GM23338 (cell line): ENCODE measurements around the gene RASIP1. TPM values are rescaled to one million over a fixed set of nuclear protein-coding genes. Genes with fewer than 3 reads are reported as not detected.

Experiments
- ATAC-seq: fragments of 200-7000 bp; cut with Tn5 transposase; 3 replicates; pipeline ENCODE4 v1.9.1; 2020
- DNase-seq: peaks from one replicate; pipeline ENCODE4 v3.0.0-alpha.2; 2015; ENCODE audit warnings: low spot score
- H2AFZ ChIP-seq: fragments of 200-600 bp; sonication (generic); 2 replicates; pipeline ENCODE4 v1.8.0; 2016; ENCODE audit warnings: antibody characterized with exemption, mild to moderate bottlenecking, moderate library complexity
- H3F3A ChIP-seq: fragments of 200-600 bp; sonication (generic); replicated peaks from 2 replicates; pipeline ENCODE4 v1.8.0; 2017; ENCODE audit warnings: antibody characterized with exemption, mixed run types, low read depth
- H3K27ac ChIP-seq: fragments of 200-600 bp; sonication (generic); 2 replicates; pipeline ENCODE4 v1.6.1; 2016; ENCODE audit warnings: low read depth
- H3K27me3 ChIP-seq: fragments of 200-600 bp; sonication (generic); 2 replicates; pipeline ENCODE4 v1.8.0; 2016; ENCODE audit warnings: mild to moderate bottlenecking, mixed run types, moderate library complexity; ENCODE audit not compliant: insufficient read depth
- H3K36me3 ChIP-seq: fragments of 200-600 bp; sonication (generic); 2 replicates; pipeline ENCODE4 v1.8.0; 2016; ENCODE audit warnings: mild to moderate bottlenecking; ENCODE audit not compliant: insufficient read depth
- H3K4me1 ChIP-seq: fragments of 200-600 bp; sonication (generic); 2 replicates; pipeline ENCODE4 v1.8.0; 2016; ENCODE audit warnings: mild to moderate bottlenecking, moderate library complexity; ENCODE audit not compliant: insufficient read depth
- H3K4me2 ChIP-seq: fragments of 200-600 bp; sonication (generic); 2 replicates; pipeline ENCODE4 v1.7.1; 2017; ENCODE audit warnings: mixed run types
- H3K4me3 ChIP-seq: fragments of 200-600 bp; sonication (generic); 2 replicates; pipeline ENCODE4 v1.6.1; 2016; ENCODE audit warnings: mixed run types
- H3K79me2 ChIP-seq: fragments of 200-600 bp; sonication (generic); replicated peaks from 2 replicates; pipeline ENCODE4 v1.8.0; 2017; ENCODE audit warnings: mild to moderate bottlenecking; ENCODE audit not compliant: insufficient read depth
- H3K9me2 ChIP-seq: fragments of 200-600 bp; sonication (generic); 2 replicates; pipeline ENCODE4 v1.8.0; 2017; ENCODE audit not compliant: insufficient read depth
- H4K20me1 ChIP-seq: fragments of 200-600 bp; sonication (generic); replicated peaks from 2 replicates; pipeline ENCODE4 v1.8.0; 2017; ENCODE audit warnings: mild to moderate bottlenecking; ENCODE audit not compliant: insufficient read depth
- H3K27ac Mint-ChIP-seq: 2 replicates; pipeline ENCODE4 v1.8.0; 2020; ENCODE audit warnings: inconsistent platforms, mild to moderate bottlenecking, moderate library complexity, mixed read lengths
- H3K27me3 Mint-ChIP-seq: 3 replicates; pipeline ENCODE4 v1.8.0; 2022; ENCODE audit warnings: low read depth, mild to moderate bottlenecking, moderate library complexity, mixed read lengths, inconsistent platforms; ENCODE audit not compliant: insufficient read depth, poor library complexity
- H3K36me3 Mint-ChIP-seq: 3 replicates; pipeline ENCODE4 v1.8.0; 2021; ENCODE audit warnings: low read depth, mild to moderate bottlenecking, inconsistent platforms, moderate library complexity, mixed read lengths
- H3K4me1 Mint-ChIP-seq: 3 replicates; pipeline ENCODE4 v1.8.0; 2020; ENCODE audit warnings: mild to moderate bottlenecking, inconsistent platforms, mixed read lengths
- H3K4me3 Mint-ChIP-seq: 3 replicates; pipeline ENCODE4 v1.8.0; 2021; ENCODE audit warnings: moderate library complexity, mild to moderate bottlenecking, inconsistent platforms, mixed read lengths
- H3K9me3 Mint-ChIP-seq: 3 replicates; pipeline ENCODE4 v1.8.0; 2020; ENCODE audit warnings: moderate library complexity, mild to moderate bottlenecking, inconsistent platforms, mixed read lengths
- CREB1 ChIP-seq: fragments of 250-450 bp; sonication (Bioruptor Pico); IDR thresholded peaks from 2 replicates; pipeline ENCODE4 v1.5.0; 2020; ENCODE audit warnings: low read depth, mild to moderate bottlenecking, moderate library complexity
- EZH2 ChIP-seq: fragments of 200-600 bp; sonication (generic); IDR thresholded peaks from one replicate; pipeline ENCODE4 v1.8.0; 2017; ENCODE audit warnings: antibody characterized with exemption, mild to moderate bottlenecking, low read depth; ENCODE audit not compliant: unreplicated experiment
- JUNB ChIP-seq: IDR thresholded peaks from one replicate; pipeline ENCODE4 v1.6.1; 2016; ENCODE audit warnings: antibody characterized with exemption; ENCODE audit not compliant: unreplicated experiment
- NANOG ChIP-seq: IDR thresholded peaks from 2 replicates; pipeline ENCODE4 v1.6.1; 2016; ENCODE audit warnings: antibody characterized with exemption, borderline replicate concordance
- POLR2AphosphoS5 ChIP-seq: IDR thresholded peaks from 2 replicates; pipeline ENCODE4 v1.6.1; 2016; ENCODE audit warnings: antibody characterized with exemption, low read depth
- STAT1 ChIP-seq: IDR thresholded peaks from one replicate; pipeline ENCODE4 v1.6.1; 2016; ENCODE audit warnings: antibody characterized with exemption; ENCODE audit not compliant: unreplicated experiment
- ZNF114 ChIP-seq: fragments of 250-450 bp; sonication (Bioruptor Pico); IDR thresholded peaks from 2 replicates; pipeline ENCODE4 v1.5.0; 2020; ENCODE audit warnings: mild to moderate bottlenecking, moderate library complexity
- ZNF331 ChIP-seq: fragments of 250-450 bp; sonication (Bioruptor Pico); IDR thresholded peaks from 2 replicates; pipeline ENCODE4 v1.5.0; 2020; ENCODE audit warnings: low read depth, mild to moderate bottlenecking, moderate library complexity
- polyA plus RNA-seq: library from polyadenylated mRNA; unstranded; fragments of >200 nt; fragmentation: Nextera tagmentation; extraction: Ambion mirVana; gene quantifications from 2 replicates; pipeline ENCODE4 v1.2.1, GENCODE V29; 2016
- total RNA-seq: library from RNA; depleted of rRNA; stranded (reverse); fragments of >200 nt; shearing (Covaris generic); gene quantifications from 2 replicates; pipeline ENCODE4 v1.2.3, GENCODE V29; 2014
- TF ChIP-seq, protein P1 (sequence below): IDR thresholded peaks from one replicate; pipeline ENCODE4 v1.6.1; 2018; ENCODE audit warnings: antibody characterized with exemption; ENCODE audit not compliant: unreplicated experiment
- TF ChIP-seq, protein P2 (sequence below), 2 experiments: fragments of 200-600 bp in 1 of 2; sonication (generic) in 1 of 2; conservative IDR thresholded peaks; 2 replicates each; pipeline versions ENCODE4 v1.5.1 to v1.6.1; 2016 to 2017; ENCODE audit warnings: antibody characterized with exemption in 2 of 2, low read depth in 2 of 2, mild to moderate bottlenecking in 2 of 2, moderate library complexity in 1 of 2

The RASIP1 gene
- total and polyA plus RNA-seq, 2 experiments from 2014 or later = 9.2 to 14.8 TPM

DNA sequence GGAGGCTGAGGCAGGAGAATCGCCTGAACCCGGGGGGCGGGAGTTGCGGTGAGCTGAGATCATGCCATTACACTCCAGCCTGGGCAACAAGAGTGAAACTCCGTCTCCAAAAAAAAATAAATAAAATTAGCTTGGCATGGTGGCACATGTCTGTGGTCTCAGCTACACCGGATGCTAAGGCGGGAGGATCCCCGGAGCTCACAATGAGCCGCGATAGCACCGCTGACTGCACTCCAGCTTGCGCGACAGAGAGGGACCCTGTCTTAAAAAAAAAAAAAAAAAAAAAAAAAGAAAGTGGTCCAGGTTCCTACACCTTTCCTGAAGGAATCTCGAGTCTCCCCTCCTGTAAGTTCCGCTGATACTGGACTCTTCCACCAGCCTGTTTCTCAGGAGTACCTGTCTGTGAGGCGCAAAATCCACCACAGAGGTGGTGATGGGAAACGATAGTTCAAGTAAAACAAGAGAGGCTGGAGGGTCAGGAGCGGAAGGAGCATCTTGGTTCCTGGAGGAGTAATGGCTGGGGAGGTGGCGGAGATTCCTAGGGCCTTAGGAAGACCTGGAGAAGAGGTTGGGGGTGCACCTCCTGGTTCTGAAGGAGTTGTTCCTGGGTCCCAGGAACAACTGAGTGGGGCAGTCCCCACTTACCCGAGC, 11.6 kb upstream of the RASIP1 start:
- Histone ChIP-seq H3K27ac (peak overlapping the region; percentile 92), H3K9me2 (no peaks in the 10 kb centered on the region), H3K4me2 (peak overlapping the region; percentile 100), H3K4me3 (peak overlapping the region; percentile 98), H3K27me3 (no peaks in the 10 kb centered on the region), H4K20me1 (peaks cover 11% of the 10 kb centered on the region; the same call in 1 of the 2 replicates), H3K4me1 (peaks cover 40% of the 10 kb centered on the region), H3K36me3 (0 out of 2 replicates have a peak, but pooled peaks cover 6% of the 10 kb centered on the region), H3F3A (peaks cover 21% of the 10 kb centered on the region; the same call in 1 of the 2 replicates), H2AFZ (peak overlapping the region; percentile 72), H3K79me2 (peaks cover 36% of the 10 kb centered on the region)
- Mint-ChIP-seq H3K27ac (peak overlapping the region; percentile 60; the same call in 1 of the 2 replicates), H3K4me1 (peaks cover 51% of the 10 kb centered on the region), H3K27me3 (peaks cover 42% of the 10 kb centered on the region), H3K4me3 (peak overlapping the region; percentile 93), H3K36me3 (peaks cover 47% of the 10 kb centered on the region), H3K9me3 (no peaks in the 10 kb centered on the region; the same call in none of the 3 replicates)
- no peak for TF ChIP-seq JUNB
- no peak for TF ChIP-seq POLR2AphosphoS5
- TF ChIP-seq, protein P1, sequence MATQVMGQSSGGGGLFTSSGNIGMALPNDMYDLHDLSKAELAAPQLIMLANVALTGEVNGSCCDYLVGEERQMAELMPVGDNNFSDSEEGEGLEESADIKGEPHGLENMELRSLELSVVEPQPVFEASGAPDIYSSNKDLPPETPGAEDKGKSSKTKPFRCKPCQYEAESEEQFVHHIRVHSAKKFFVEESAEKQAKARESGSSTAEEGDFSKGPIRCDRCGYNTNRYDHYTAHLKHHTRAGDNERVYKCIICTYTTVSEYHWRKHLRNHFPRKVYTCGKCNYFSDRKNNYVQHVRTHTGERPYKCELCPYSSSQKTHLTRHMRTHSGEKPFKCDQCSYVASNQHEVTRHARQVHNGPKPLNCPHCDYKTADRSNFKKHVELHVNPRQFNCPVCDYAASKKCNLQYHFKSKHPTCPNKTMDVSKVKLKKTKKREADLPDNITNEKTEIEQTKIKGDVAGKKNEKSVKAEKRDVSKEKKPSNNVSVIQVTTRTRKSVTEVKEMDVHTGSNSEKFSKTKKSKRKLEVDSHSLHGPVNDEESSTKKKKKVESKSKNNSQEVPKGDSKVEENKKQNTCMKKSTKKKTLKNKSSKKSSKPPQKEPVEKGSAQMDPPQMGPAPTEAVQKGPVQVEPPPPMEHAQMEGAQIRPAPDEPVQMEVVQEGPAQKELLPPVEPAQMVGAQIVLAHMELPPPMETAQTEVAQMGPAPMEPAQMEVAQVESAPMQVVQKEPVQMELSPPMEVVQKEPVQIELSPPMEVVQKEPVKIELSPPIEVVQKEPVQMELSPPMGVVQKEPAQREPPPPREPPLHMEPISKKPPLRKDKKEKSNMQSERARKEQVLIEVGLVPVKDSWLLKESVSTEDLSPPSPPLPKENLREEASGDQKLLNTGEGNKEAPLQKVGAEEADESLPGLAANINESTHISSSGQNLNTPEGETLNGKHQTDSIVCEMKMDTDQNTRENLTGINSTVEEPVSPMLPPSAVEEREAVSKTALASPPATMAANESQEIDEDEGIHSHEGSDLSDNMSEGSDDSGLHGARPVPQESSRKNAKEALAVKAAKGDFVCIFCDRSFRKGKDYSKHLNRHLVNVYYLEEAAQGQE = no peak
- TF ChIP-seq NANOG = no peak
- TF ChIP-seq, protein P2, sequence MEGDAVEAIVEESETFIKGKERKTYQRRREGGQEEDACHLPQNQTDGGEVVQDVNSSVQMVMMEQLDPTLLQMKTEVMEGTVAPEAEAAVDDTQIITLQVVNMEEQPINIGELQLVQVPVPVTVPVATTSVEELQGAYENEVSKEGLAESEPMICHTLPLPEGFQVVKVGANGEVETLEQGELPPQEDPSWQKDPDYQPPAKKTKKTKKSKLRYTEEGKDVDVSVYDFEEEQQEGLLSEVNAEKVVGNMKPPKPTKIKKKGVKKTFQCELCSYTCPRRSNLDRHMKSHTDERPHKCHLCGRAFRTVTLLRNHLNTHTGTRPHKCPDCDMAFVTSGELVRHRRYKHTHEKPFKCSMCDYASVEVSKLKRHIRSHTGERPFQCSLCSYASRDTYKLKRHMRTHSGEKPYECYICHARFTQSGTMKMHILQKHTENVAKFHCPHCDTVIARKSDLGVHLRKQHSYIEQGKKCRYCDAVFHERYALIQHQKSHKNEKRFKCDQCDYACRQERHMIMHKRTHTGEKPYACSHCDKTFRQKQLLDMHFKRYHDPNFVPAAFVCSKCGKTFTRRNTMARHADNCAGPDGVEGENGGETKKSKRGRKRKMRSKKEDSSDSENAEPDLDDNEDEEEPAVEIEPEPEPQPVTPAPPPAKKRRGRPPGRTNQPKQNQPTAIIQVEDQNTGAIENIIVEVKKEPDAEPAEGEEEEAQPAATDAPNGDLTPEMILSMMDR (conservative IDR thresholded peaks at IDR 0.05; ENCODE audit: low read depth in 2 of 2) = no peak
- no peak for TF ChIP-seq ZNF114
- no peak for TF ChIP-seq STAT1
- ATAC-seq = peak; percentile 10
- DNase-seq = peak; percentile 60

DNA sequence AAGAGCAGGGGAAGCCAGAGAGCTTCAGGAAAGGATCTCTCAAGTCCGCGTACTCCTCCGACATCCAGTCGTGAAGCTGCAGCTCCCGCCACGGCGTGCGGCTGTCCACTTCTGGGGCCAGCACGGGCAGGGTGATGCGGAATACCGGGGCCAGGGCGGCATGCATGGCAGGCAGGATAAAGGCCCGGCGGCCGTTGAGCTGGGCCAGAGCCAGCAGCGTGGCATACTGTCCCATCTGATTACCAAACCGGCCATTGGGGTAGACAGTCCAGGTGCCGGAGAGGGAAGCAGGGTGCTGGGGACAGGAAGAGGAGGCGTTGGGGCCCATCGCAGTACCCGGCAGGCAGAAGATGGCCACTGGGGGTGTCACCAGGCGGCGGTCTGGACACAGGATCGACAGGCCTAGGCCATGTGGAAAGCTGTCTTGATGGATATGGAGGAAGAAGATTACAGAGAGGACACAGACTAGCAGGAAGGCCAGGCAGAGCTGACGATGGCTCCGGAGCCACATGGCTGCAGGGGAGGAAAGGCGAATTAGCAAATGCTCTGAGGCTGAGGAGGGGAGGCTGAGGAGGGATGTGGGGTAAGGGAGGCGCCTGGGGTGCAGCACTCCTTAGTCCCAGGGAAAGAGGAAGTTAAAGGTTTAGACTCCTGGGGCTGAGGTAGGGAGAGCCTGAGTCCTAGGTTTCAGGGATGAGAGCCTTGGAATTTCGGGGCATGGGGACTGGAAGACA, 10.5 kb upstream of the RASIP1 start:
- H3K27me3 Mint-ChIP-seq = peaks cover 40% of the 10 kb centered on the region
- H3K4me2 ChIP-seq = peak overlapping the region; percentile 100
- no peak for ATAC-seq
- TF ChIP-seq ZNF331 (CRISPR knock-in tag) (no peak), POLR2AphosphoS5 (no peak), JUNB (no peak), CREB1 (CRISPR knock-in tag) (no peak), STAT1 (no peak), EZH2 (no peak)
- TF ChIP-seq, protein P1 = no peak
- TF ChIP-seq, protein P2 (conservative IDR thresholded peaks at IDR 0.05; ENCODE audit: low read depth in 2 of 2) = no peak; a peak in 1 of 4 replicates

More for the DNA sequence above, 10.5 kb upstream of the RASIP1 start:
- Mint-ChIP-seq H3K9me3 (no peaks in the 10 kb centered on the region; the same call in none of the 3 replicates), H3K4me1 (peaks cover 50% of the 10 kb centered on the region), H3K27ac (no peak overlapping the region; the same call in 1 of the 2 replicates), H3K4me3 (peak overlapping the region; percentile 93), H3K36me3 (peaks cover 47% of the 10 kb centered on the region)
- H3K27me3 ChIP-seq = no peaks in the 10 kb centered on the region
- peaks cover 41% of the 10 kb centered on the region for H3K4me1 ChIP-seq
- H3K27ac ChIP-seq = no peak overlapping the region
- H3K36me3 ChIP-seq = 0 out of 2 replicates have a peak, but pooled peaks cover 6% of the 10 kb centered on the region
- H4K20me1 ChIP-seq = peaks cover 11% of the 10 kb centered on the region; the same call in 1 of the 2 replicates
- H3K9me2 ChIP-seq = no peaks in the 10 kb centered on the region
- peaks cover 36% of the 10 kb centered on the region for H3K79me2 ChIP-seq
- H3F3A ChIP-seq = peaks cover 21% of the 10 kb centered on the region; the same call in 1 of the 2 replicates
- peak overlapping the region; percentile 98 for H3K4me3 ChIP-seq
- H2AFZ ChIP-seq = no peak overlapping the region
- DNase-seq = no peak
